Astrocyte of the spinal cord (primary cell): ENCODE measurements around the gene NHS.

Source experiments
- DNase-seq: peaks from one replicate; pipeline ENCODE4 v3.0.0; 2011; ENCODE audit warnings: low read depth, low spot score
- H3K4me3 ChIP-seq: 2 replicates; pipeline ENCODE4 v1.5.1; 2011; ENCODE audit warnings: low read depth, mild to moderate bottlenecking, low read length, moderate library complexity
- CTCF ChIP-seq: IDR thresholded peaks from 2 replicates; pipeline ENCODE4 v1.5.1; 2012; ENCODE audit warnings: low read depth, mild to moderate bottlenecking, low read length, inconsistent platforms
- in situ Hi-C: cut with HindIII; loops from 2 replicates; pipeline ENCODE4 v1.10.0; 2017; ENCODE audit warnings: low sequenced_read_pairs

NHS gene

GRCh38 chrX:17608888-17609287 lies 233.9 kb downstream of the NHS start:
- H3K4me3 ChIP-seq, result no peak overlapping the region
- in situ Hi-C loops, result no loop called here
- no peak for DNase-seq
- no peak for TF ChIP-seq CTCF

DNA sequence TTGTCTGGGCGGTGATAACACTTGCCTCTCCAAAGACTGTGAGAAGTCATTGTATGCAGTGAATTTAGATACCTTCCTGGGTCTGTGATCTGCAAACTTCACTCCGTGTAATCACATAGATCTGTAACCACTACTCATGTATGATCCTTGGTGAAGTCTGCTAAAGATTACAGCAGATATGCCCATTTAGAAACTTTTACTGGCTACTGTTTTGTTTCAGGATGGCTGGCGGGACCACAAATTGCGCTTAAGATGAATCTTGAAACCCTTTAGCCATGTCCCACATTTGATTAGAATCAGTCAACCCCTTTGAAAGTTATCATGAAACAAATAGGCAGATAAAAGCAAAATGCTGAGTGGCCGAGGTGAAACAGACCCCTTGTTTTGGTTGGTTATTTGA lies 235.8 kb downstream of the NHS start:
- in situ Hi-C loops, result no loop called here
- no peak for DNase-seq
- no peak for TF ChIP-seq CTCF
- H3K4me3 ChIP-seq, result no peak overlapping the region

- TF ChIP-seq CTCF, result no peak
- in situ Hi-C loops, result no loop called here
- DNase-seq, result peak; percentile 84
- H3K4me3 ChIP-seq, result no peak overlapping the region
These were observed 239.1 kb downstream of the NHS start for GRCh38 chrX:17613979-17614588.

- in situ Hi-C loops, result no loop called here
- no peak for TF ChIP-seq CTCF
These were observed 241.9 kb downstream of the NHS start for GRCh38 chrX:17616936-17617335.

GRCh38 chrX:17617806-17618205 lies 242.8 kb downstream of the NHS start:
- H3K4me3 ChIP-seq, result no peak overlapping the region
- in situ Hi-C loops, result no loop called here
- no peak for TF ChIP-seq CTCF
- DNase-seq, result no peak

More at GRCh38 chrX:17616936-17617335, 241.9 kb downstream of the NHS start:
- DNase-seq, result no peak
- no peak overlapping the region for H3K4me3 ChIP-seq

- no peak for DNase-seq
- H3K4me3 ChIP-seq, result no peak overlapping the region
- in situ Hi-C loops, result no loop called here
- no peak for TF ChIP-seq CTCF
These were observed 246.7 kb downstream of the NHS start for GRCh38 chrX:17621566-17622270.
